Vagina (tissue), 2 donors: ENCODE measurements around the gene FGF4.

Source experiments
- CTCF ChIP-seq, 3 experiments: fragments of 450-650 bp in 2 of 3; fragments of 200-600 bp in 1 of 3; sonication (generic) in 1 of 3; IDR thresholded peaks; one replicate each; pipeline ENCODE4 v1.5.1; 2017 to 2019; ENCODE audit warnings: antibody characterized with exemption in 3 of 3, mild to moderate bottlenecking in 2 of 3, moderate library complexity in 2 of 3
- POLR2A ChIP-seq, 2 donors: fragments of 450-650 bp; IDR thresholded peaks; one replicate each; pipeline ENCODE4 v1.6.1; 2017; ENCODE audit warnings: antibody characterized with exemption in 2 of 2, mild to moderate bottlenecking in 2 of 2, moderate library complexity in 2 of 2

- no peak for TF ChIP-seq CTCF (IDR thresholded peaks at IDR 0.05)
- TF ChIP-seq POLR2A (IDR thresholded peaks at IDR 0.05), result no peak
Observed at GRCh38 chr11:69804769-69805508, 29.8 kb upstream of the FGF4 start.
